ENCODE data around the gene AATK.

Gene AATK

DNA sequence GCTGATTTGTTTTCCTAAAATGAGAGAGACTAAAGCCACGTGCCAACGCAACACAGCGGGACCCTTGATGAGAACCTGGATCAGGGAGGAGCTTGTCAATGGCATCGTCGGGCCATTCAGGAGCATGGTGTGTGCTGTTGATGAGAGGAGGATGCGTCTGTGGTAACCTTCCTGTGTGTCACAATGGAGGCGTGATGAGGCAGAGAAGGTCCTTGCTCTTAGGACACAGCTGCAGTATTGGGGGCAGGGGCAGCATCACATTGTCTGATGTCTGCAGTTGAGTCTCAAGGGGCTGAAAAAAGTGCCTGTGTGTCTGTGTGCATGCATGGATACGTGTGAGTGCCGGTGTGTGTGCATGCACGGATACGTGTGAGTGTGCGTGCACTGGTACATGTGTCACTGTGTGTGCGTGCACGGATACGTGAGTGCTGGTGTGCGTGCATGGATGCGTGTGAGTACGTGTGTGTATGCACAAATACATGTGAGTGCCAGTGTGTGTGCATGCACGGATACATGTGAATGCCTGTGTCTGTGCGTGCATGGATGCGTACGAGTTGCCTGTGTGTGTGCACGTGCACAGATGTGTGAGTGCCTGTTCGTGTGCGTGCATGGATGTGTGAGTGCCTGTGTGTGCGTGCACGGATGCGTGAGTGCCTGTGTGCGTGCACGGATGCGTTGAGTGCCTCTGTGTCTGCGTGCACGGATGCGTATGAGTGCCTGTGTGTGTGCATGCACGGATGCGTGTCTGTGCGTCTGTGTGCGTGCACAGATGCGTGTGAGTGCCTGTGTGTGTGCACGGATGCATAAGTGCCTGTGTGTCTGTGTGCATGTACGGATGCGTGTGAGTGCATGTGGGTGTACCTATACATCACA, 91.8 kb downstream of the AATK start:
- no peak for DNase-seq (ENCODE audit: low read depth in 1 of 2, low spot score in 1 of 2)

GRCh38 chr17:81071761-81072741, 94.0 kb downstream of the AATK start:
- DNase-seq (ENCODE audit: low read depth in 1 of 2, low spot score in 1 of 2): no peak

DNA sequence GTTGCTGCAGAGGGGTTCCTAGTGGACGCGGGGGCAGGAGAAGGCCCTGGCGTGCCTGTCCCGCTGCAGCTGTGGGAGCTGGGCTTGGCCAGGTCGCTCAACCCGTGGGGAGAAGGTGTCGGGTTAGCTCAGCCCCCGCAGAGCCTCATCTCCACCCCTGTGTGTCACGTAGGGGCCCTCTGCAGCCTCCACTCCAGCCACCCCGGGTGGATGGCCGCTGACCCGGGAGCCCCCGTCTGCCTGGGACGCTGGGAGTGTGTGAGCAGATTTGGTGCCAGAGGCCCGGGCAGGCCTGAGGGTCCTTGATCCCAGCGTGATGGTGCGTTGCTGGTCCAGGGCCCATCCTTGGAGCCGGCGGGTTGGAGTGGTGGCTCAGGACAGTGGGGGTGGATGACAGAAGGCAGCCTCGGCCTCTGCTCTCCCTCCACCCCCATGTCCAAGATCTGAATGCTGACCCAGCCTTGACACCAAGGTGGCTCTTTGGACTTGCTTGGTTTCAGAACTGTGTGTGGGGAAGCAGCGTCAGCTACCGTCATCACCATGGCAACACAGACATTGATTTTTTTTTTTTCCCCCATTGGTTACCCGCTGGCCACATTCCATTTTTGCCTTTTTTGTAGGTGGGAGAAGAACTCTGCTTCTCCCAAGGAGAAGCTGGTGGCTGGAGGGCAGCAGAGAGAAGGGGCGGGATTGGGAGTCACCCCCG, 95.3 kb downstream of the AATK start:
- no peak for DNase-seq (ENCODE audit: low read depth in 1 of 2, low spot score in 1 of 2)

- no peak for DNase-seq (ENCODE audit: low read depth in 1 of 2, low spot score in 1 of 2)
Observed at GRCh38 chr17:81069135-81069645, 96.8 kb downstream of the AATK start.

- DNase-seq (ENCODE audit: low read depth in 1 of 2, low spot score in 1 of 2): no peak
Observed at GRCh38 chr17:81068411-81069134, 97.4 kb downstream of the AATK start.

GRCh38 chr17:81067391-81067811, 98.6 kb downstream of the AATK start:
- no peak for DNase-seq (ENCODE audit: low read depth in 1 of 2, low spot score in 1 of 2)

All from activated T-helper 1 cell treated with anti-CD3 and anti-CD28 coated beads, Interleukin-2, amount 50 U/mL, for 16 hours (primary cell).